HG03378 (cell line): Measurements from ENCODE around the gene BSN.
"Not testable (repeated sequence)": the region's sequence is repeated elsewhere in the genome, so short reads cannot be mapped to it uniquely, and the experiment has no call there.

Experiments used
- ATAC-seq: cut with Tn5 transposase; IDR thresholded peaks from one replicate; pipeline ENCODE4 v1.9.1; 2021; ENCODE audit warnings: mild to moderate bottlenecking, moderate library complexity; ENCODE audit not compliant: unreplicated experiment

BSN gene

DNA sequence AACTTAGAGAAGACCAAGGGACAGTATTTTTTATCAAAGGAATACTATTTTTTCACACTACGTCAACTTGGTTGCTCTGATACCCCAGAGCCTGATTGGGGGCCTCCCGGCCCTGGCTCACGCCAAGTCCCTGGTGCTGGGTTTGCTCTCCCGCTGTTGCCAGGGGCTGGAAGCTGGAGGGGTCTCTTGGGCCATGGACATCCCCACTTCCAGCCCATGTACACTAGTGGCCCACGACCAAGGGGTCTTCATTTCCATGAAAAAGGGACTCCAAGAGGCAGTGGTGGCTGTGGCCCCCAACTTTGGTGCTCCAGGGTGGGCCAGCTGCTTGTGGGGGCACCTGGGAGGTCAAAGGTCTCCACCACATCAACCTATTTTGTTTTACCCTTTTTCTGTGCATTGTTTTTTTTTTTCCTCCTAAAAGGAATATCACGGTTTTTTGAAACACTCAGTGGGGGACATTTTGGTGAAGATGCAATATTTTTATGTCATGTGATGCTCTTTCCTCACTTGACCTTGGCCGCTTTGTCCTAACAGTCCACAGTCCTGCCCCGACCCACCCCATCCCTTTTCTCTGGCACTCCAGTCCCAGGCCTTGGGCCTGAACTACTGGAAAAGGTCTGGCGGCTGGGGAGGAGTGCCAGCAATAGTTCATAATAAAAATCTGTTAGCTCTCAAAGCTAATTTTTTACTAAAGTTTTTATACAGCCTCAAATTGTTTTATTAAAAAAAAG is 20.3 kb upstream of the BSN start:
- ATAC-seq, result no peak

DNA sequence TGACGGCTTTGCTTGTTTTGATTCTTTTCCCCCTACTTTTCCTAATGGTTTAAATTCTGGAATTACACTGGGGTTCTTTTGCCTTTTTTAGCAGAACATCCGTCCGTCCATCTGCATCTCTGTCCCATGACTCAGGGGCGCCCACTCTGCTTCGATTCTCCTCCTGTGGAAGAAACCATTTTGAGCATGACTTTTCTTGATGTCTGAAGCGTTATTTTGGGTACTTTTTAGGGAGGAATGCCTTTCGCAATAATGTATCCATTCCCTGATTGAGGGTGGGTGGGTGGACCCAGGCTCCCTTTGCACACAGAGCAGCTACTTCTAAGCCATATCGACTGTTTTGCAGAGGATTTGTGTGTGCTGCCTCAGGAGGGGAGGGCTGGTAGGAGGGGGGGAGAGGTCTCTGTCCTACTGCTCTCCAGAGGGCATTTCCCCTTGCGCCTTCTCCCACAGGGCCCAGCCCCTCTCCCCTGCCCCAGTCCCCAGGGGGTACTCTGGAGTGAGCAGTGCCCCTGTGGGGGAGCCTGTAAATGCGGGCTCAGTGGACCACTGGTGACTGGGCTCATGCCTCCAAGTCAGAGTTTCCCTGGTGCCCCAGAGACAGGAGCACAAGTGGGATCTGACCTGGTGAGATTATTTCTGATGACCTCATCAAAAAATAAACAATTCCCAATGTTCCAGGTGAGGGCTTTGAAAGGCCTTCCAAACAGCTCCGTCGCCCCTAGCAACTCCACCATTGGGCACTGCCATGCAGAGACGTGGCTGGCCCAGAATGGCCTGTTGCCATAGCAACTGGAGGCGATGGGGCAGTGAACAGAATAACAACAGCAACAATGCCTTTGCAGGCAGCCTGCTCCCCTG is 19.5 kb upstream of the BSN start:
- no peak for ATAC-seq

DNA sequence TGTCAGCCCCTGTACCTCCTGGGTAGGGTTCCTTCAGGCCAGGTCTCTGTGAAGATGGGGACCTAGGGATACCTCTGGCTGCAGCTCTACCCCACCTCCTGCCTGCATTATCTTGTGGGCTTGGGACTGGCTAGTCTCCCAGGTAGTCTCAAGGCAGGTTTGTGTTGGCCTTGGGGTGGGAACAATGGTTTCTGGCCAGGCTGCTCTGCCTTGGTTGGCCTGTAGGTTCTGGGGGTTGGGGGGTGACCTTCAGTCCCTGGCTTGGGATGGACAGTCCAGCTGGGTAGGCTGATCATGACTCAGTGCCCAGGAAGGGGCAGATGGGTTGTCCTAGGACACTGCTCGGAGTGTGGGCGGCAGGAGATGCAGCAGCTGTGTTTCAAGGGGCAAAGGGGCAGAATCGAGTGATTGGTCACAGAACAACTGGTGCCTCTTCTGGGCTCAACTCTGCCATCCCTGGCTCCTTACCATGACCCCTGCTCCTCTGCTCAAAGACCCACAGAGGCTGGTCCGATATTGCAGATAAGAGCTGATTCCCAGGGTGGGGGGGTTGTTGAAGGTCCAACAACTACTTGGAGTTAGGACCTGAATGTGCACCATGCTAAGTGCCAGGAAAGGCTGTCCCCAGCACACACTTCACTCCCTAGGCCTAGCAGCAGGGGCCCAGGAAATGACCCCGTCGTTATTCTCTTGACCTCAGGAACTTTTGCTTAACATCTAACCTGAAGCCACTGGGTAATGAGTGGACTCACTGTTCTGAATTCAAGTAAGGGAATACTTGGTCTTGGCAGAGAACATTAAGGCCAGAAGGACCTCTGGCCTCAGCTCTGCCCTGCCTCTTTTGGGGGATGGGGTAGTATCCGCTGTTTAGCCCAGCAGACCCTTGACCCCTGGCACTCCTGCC is 18.1 kb upstream of the BSN start:
- no peak for ATAC-seq

DNA sequence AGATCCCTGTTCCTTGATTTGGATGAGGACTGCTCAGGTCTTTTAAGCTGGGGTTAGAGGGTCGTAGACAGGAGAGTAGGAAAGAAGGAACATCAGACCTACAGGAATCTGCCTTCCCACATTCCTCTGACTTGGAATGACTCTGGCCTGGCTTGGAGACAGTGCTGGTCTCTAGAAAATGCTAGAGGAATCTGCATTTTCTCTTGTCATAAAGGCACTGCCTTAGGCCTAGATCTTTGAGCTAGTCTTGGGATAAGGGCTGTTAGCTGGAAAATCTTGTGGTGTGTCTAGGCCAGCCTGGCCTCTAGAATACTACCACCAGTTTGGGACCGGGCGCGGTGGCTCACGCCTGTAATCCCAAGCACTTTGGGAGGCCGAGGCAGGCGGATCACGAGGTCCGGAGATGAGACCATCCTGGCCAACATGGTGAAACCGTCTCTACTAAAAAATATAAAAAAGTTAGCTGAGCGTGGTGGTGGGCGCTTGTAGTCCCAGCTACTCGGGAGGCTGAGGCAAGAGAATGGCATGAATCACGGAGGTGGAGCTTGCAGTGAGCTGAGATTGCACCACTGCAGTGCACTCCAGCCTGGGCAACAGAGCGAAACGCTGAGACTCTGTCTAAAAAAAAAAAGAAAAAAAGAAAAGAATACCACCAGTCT is 17.3 kb upstream of the BSN start:
- ATAC-seq, result no peak

DNA sequence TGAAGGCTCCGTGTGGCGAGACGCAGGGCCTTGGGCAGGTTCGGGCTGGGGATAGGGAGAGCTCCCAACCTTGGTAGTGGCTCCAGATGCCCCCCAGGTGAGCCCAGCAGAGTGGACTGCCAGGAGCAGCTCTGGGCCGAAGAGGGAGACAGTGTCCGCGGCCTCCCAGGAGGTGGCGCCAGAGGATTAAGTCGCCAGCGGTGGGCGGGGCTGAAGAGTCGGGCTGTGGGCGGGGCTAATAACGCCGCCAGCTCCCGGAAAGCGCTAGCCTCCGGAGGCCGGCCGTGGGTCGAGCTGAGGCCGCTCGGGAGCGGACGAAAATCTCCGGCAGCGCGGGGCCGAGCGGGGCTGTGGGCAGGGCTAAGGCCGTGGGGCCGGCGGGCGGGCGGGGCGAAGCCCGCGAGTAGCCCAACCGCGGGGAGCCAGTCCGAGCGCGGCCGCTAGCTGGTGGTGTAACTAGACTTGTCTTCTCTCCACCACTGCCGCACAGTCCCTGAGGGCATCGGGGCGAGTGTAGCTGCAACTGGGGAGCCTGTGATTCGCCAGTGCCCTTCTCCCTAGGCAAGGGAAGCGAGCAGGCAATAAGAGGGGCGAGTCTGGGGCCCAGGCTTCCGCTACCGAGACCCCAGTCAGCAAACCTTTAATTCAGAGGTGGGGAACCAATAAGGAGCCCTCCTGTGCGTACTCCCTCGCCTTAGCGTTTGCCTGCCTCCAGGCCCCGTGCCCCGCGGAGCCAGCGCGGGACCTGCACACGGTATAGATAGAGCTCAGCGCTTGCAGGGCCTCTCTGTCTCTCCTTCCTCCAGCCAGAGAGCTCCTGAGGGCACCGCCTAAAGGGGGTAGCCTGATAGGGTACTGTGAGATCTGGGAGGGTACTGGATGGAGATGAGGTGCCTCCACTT is 14.4 kb upstream of the BSN start:
- ATAC-seq, result peak; percentile 78

DNA sequence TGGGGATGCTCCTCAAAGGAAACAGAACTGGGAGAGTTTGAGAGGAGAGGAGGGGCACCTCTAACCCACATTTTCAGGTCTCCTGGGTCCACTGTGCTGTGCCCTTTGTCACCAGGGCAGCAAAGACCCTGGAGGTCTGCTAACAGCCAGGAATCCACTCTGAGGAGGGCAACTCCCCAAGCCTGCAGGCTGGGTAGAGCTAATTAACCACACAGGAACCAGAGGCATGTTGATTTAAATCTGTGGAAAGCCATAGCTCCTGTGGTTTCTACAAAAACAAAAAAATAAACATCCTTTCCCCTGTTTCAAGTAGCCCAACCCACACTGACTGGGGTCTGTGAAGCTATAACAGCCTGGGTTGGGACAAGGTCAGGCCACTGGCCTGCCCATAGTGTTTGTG is 2.2 kb upstream of the BSN start:
- no peak for ATAC-seq

DNA sequence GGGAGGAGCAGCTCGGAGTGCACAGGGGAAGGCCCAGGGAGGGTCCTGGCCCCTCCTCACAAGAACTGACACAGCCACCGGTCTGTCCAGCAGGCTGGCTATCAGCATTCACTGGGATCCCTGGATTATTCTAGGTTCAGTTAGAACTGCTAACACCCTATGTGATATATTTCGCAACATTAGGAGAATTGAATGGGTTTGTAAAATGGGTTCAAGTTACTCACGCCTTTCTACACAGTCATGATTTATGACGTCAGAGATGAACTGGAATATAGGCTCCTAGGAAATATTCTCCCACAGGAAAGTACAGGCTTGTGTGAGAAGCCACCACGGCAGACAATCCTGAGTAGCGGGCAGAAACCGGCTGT is 969 bp upstream of the BSN start:
- ATAC-seq, result no peak

DNA sequence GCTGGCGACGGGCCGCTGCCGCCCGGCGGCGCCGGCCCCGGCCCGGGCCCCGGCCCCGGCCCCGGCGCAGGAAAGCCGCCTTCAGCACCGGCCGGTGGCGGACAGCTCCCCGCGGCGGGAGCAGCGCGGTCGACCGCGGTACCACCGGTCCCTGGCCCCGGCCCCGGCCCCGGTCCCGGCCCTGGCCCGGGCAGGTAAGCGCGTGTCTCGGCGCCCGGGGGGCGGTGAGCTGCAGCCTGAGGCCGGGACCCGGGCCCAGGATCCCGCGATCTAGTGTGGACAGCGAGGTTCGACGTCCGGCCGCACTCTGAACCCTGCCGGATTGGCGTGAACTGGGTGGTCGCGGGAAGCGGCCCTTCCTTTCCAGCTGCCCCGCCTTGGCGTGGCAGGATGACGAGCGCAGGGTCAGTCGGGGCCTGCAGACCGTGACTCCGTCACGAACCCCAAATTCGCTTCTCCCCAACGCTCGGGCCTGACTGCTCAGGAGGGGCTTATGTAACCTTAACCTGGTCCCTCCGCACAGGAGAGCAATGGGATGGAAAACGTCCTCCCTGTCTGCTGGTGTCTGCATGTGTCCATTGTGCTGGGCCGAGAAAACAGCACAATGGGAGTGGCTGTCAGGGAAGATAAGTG is 472 bp downstream of the BSN start:
- peak; percentile 16 for ATAC-seq

DNA sequence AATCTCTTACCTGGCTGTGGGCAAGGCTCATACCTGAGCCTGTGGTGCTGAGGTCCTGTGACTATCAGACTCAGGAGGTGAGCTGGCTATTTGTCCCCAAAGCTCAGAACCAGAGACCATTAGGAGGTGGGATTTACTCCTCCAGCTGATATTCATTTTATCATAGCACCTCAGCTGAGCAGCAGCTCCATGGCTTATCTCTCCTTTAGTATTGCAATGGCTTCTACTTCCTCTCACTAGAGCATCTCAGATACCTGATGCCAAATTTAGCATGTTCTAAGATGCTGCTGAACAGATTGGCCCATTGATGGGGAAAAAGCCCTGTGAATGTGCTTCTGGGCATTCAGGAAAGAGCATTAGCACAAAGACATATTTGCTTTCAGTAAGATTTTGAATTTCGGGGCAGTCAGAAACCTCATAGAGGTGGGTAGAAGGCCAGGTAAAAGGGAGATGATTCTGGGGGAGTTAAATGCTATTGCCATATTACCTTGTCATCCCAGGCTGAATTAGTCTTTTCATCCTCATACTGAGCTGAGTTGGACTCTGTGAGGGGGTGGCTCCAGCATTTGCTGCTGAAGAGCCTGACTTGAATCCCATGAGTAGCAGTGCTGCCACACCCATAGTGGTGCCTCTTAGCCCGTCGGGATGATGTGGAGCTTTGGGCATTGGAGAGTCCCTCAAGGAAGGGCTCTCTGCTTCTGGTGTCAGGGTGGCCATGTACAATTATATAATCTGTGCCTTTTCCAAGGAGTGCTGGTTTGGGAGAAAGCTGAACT is 2.4 kb downstream of the BSN start:
- no peak for ATAC-seq

DNA sequence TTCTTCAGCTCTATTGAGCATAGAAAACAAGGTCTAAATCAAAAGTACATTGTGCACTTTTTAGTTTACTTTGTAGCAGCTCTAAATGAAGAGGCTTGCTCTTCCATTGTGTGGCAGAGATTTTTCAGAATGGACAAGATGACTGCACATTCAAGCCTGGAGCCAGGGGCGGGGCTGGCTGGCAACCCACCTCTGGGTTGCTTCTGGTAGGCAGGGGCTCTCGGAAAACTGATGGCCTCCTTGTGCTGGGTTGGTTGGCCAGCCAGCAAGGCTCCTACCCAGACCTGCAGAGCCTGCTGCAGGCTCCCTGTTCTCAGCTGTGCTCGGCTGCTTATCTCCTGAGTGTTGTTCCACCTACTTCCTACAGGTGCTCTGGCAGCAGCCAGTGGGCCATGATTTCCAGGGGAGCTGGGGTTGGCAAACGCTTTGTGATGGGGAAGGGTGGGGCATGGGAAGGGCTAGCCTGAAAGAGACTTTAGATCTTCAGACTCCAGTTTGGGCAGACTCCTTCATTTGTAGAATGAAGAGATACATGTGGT is 8.8 kb downstream of the BSN start:
- ATAC-seq, result no peak

DNA sequence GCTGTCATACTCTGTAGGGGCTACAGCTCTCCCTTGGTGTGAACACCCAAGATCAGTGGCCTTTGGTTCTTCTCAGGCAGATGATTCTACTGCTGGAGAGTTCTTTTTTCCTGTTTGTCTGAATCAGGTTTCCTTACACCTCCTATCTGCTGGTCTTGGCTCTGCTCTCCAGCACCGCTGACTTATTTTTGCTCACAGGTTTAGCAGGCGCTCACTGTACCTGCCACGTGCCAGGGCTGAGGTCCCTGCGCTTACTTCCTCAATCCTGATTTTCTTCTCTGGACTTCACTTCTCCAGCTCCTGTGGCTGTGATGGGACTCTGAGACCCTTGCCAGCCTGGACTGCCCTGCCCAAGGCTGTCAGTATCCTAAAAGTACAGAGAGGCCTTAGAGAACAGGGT is 9.5 kb downstream of the BSN start:
- ATAC-seq, result no peak

DNA sequence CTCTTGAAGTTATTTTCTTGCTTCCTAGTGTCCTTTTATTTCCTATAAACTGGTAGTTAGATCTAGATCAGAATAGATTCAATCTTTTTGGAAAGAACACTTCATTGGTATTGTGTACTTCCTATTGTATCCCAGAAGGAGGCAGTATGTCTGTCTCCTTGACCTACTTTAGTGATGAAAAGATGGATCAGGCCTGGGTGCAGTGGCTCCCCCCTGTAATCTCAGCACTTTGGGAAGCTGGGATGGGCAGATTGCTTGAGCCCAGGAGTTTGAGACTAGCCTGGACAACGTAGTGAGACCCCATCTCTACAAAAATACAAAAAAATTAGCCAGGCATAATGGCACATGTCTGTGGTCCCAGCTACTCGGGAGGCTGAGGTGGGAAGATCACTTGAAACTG is 12.0 kb downstream of the BSN start:
- ATAC-seq, result no peak

DNA sequence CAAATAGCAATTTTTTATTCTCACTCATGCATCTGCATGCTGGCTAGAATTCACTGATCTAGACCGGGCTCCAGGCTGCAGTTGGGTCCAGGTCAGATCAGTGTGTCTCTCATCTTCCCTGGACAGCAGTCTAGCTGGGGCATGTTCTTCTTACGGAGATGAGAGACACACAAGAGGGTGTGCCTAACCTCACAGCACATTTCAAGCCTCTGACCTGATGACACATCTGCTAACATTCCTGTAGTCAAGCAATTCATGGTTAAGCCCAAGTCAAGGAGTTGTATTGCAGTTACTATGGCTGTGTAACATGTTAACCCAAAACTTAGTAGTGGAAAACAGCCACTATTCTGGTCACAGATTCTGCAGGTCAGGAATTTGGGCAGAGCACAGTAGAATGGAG is 13.1 kb downstream of the BSN start:
- no peak for ATAC-seq

DNA sequence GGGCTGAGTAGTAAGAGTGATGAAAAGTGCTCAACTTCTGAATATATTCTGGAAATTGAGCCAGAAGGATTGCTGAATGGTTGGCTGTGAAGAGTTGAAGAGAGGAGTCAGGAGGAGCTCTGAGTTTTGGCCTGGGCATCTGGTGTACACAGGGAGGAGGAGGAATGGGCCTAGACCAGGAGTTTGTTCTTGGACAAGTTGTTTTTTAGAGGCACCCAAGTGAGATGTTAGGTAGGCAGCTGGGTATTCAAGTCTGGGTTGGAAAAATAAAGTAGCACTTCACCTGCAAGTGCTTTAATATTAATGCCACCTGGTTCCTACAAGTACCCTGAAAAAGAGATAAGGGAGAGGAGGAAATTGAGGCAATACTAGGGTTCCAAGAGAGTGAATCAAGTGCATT is 14.7 kb downstream of the BSN start:
- no peak for ATAC-seq

DNA sequence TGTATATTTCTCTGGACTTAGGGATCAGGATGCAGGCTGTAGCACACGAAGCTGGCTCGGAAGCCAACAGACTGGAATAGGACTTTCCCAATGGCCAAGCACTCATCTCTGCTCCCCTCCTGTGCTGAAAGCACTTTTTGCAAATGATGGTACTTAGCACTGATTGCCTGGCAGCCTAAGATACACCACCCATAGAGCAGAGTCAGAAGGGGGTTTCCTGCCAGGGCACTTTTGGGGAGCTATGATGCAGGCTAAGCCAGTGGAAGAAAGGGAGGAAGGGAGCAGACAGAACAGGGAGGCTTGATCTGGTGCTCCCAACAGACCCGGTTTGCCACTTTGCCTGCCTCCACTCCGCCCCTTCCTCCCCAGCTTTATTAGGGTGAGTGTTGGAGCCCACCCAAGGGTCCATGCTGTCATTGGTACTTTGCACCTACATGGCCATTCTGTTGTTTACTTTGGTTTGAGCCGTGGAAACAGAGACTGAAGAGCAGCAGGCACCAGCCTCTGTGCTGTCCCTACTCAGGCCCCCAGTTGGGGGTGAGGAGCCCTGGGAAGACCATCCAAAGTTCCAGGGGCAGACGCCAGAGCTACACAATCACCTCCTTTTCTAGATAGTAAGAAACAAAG is 15.9 kb downstream of the BSN start:
- no peak for ATAC-seq

DNA sequence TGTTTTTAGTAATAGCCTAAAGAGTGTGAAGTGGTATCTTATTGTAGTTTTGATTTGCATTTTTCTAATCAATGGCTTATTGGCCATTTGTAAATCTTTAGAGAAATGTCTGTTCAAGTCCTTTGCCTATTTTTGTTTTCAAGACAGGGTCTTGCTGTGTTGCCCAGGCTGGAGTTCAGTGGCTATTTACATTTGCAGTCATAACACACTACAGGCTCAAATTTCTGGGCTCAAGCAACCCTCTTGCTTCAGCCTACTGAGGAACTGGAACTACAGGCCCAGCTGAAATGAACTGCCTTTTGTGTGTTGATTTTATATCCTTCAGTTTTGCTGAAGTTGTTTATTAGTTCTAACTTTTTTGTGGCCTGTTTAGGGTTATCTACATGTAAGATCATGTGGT is 27.9 kb downstream of the BSN start:
- ATAC-seq, result no peak

DNA sequence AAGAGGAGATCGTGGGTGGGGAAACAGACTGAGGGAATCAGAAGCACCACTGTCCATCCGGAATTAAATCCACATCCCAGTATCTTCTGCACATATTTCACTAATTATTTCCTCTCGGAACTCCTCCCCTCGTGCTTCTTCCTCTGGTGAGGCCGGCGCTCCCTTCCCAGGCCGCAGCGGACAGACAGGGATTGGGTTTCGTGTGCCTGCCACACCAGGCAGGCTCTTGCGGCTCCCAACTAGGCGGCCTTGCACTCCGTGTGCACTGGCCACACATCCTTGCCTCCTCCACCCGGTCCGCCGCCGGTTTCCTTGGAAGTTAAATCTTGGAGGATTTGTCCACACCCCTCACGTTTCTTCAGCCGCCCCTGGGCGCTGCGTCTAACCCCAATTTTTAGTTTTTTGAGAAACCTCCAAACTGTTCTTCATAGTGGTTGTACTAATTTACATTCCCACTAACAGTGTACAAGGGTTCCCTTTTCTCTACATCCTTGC is 31.0 kb downstream of the BSN start:
- not testable (repeated sequence) for ATAC-seq

DNA sequence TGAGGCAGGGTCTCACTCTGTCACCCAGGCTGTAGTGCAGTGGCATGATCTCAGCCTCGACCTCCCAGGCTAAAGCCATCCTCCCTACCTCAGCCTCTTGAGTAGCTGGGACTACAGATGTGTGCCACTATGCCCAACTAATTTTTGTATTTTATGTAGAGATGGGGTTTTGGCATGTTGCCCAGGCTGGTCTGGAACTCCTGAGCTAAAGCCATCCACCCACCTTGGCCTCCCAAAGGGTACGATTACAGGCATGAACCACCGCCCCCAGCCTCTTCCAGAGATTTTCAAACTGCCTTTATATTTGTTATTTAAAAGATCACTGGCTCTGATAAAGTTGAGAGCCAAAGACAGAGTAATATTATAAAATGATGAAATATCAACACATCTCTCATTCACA is 37.3 kb downstream of the BSN start:
- ATAC-seq, result no peak
